Measurements from ENCODE around the gene SLC9A3.

SLC9A3 gene

GRCh38 chr5:539469-540070 is 15.3 kb upstream of the SLC9A3 start:
- Mint-ChIP-seq H3K4me3 (no peak overlapping the region), H3K27ac (no peak overlapping the region), H3K27me3 (peaks cover 92% of the 10 kb centered on the region), H3K4me1 (ENCODE audit: low read depth) (peaks cover 22% of the 10 kb centered on the region), H3K9me3 (no peaks in the 10 kb centered on the region), H3K36me3 (ENCODE audit: low read depth) (no peaks in the 10 kb centered on the region)
- intact Hi-C loops (cut with micrococcal nuclease): loop anchor here (5.0 kb wide), 1 partner anchor 217 kb away; the partner anchor contains the start of gene AHRR

DNA sequence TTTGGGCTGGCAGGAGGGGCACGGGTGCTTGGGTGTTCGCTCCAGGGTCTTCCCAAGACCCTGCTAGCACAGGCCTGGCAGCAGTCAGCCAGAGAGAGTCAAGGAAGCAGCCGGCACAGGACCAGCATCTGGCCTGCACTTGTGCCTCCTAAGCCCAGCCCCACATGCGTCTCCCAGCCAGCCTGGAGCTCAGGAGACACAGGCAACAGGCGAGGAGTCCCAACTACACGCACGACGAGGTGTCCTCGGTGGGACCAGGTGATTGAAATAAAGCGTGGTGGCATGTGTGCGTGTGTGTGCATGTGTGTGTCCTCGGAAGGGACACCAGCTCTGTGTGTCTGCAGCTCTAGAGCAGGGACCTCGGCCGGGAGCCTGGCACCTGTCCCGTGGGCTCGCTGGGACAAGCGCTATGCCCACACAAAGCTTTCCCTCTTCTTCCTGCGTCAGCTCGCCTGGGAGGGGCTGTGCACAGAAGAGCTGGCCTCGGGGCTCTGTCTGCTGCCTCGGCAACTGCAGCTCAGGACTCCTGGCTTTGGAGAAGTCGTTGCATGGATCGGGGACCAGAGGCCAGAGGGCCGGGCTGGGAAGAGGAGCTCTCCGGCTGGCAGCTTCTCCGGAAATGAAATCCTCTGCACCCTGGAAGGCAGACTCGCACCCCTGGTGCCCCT is 14.7 kb upstream of the SLC9A3 start:
- intact Hi-C loops (cut with micrococcal nuclease): no loop called here
- no peaks in the 10 kb centered on the region for H3K36me3 Mint-ChIP-seq (ENCODE audit: low read depth)
- H3K27me3 Mint-ChIP-seq: peaks cover 97% of the 10 kb centered on the region
- no peak overlapping the region for H3K27ac Mint-ChIP-seq
- H3K4me1 Mint-ChIP-seq (ENCODE audit: low read depth): peaks cover 18% of the 10 kb centered on the region
- no peaks in the 10 kb centered on the region for H3K9me3 Mint-ChIP-seq
- no peak overlapping the region for H3K4me3 Mint-ChIP-seq

GRCh38 chr5:538271-538771 is 14.1 kb upstream of the SLC9A3 start:
- no peak overlapping the region for H3K27ac Mint-ChIP-seq
- no peaks in the 10 kb centered on the region for H3K9me3 Mint-ChIP-seq
- peaks cover 99% of the 10 kb centered on the region for H3K27me3 Mint-ChIP-seq
- H3K4me1 Mint-ChIP-seq (ENCODE audit: low read depth): peaks cover 12% of the 10 kb centered on the region
- no peak overlapping the region for H3K4me3 Mint-ChIP-seq
- intact Hi-C loops (cut with micrococcal nuclease): no loop called here
- no peaks in the 10 kb centered on the region for H3K36me3 Mint-ChIP-seq (ENCODE audit: low read depth)

DNA sequence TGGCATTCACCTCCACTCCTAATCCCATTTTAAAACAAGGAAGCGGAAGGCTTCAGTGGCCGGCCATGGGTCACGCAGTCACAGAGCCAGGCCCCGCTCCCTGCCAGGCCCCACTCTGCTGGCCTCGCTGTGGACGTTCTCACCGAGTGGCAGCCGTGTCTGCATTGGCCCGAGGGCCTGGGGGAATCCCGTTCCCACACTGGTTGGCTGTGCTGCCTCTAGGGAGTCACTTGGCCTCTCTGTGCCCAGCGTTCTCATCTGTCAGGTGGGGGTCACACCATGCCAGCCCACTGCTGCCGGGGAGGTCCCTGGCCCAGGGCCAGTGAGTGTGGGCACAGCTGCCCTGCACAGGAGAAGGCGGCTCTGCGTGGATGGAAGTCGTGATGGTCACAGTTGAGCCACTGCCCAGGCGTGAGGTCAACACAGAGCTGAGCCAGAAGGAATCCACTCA is 13.4 kb upstream of the SLC9A3 start:
- Mint-ChIP-seq H3K36me3 (ENCODE audit: low read depth) (no peaks in the 10 kb centered on the region), H3K4me3 (no peak overlapping the region), H3K9me3 (no peaks in the 10 kb centered on the region), H3K27me3 (peaks cover 99% of the 10 kb centered on the region), H3K27ac (no peak overlapping the region), H3K4me1 (ENCODE audit: low read depth) (peaks cover 5% of the 10 kb centered on the region)
- intact Hi-C loops (cut with micrococcal nuclease): no loop called here

DNA sequence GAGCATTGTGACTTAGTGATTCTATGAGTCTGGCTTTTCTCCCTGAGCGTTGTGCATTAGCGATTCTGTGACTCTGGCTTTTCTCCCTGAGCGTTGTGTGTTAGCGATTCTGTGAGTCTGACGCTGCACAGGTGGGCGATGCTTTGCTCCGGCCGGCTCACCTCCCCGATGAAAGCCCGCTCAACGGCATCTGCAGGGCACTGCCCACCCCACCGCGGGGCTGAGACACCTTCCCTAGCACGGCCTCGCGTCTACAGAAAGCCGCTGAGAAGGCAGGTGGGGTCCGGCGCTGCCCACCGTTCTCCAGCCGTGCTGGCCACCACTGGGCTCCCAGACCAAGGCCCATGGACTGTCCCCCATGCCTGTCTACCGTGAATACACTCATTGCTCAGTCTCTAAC is 12.8 kb upstream of the SLC9A3 start:
- Mint-ChIP-seq H3K4me1 (ENCODE audit: low read depth) (no peaks in the 10 kb centered on the region), H3K4me3 (no peak overlapping the region), H3K36me3 (ENCODE audit: low read depth) (no peaks in the 10 kb centered on the region), H3K27ac (no peak overlapping the region), H3K27me3 (peaks cover 98% of the 10 kb centered on the region), H3K9me3 (no peaks in the 10 kb centered on the region)
- intact Hi-C loops (cut with micrococcal nuclease): no loop called here

GRCh38 chr5:535846-536698 is 11.8 kb upstream of the SLC9A3 start:
- no peak overlapping the region for H3K27ac Mint-ChIP-seq
- H3K4me1 Mint-ChIP-seq (ENCODE audit: low read depth): peaks cover 9% of the 10 kb centered on the region
- no peaks in the 10 kb centered on the region for H3K9me3 Mint-ChIP-seq
- H3K4me3 Mint-ChIP-seq: no peak overlapping the region
- intact Hi-C loops (cut with micrococcal nuclease): no loop called here
- no peaks in the 10 kb centered on the region for H3K36me3 Mint-ChIP-seq (ENCODE audit: low read depth)
- peaks cover 95% of the 10 kb centered on the region for H3K27me3 Mint-ChIP-seq

- Mint-ChIP-seq H3K36me3 (ENCODE audit: low read depth) (no peaks in the 10 kb centered on the region), H3K27me3 (peaks cover 84% of the 10 kb centered on the region)
These were observed 10.8 kb upstream of the SLC9A3 start for GRCh38 chr5:534743-535671.

GRCh38 chr5:533955-534742 is 9.9 kb upstream of the SLC9A3 start:
- peaks cover 82% of the 10 kb centered on the region for H3K27me3 Mint-ChIP-seq
- intact Hi-C loops (cut with micrococcal nuclease): loop anchor here (5.0 kb wide), 1 partner anchor 62 kb away; no protein-coding TSS in a partner anchor
- H3K4me3 Mint-ChIP-seq: no peak overlapping the region
- peaks cover 28% of the 10 kb centered on the region for H3K4me1 Mint-ChIP-seq (ENCODE audit: low read depth)
- H3K27ac Mint-ChIP-seq: no peak overlapping the region
- no peaks in the 10 kb centered on the region for H3K36me3 Mint-ChIP-seq (ENCODE audit: low read depth)
- no peaks in the 10 kb centered on the region for H3K9me3 Mint-ChIP-seq

More at GRCh38 chr5:534743-535671, 10.8 kb upstream of the SLC9A3 start:
- Mint-ChIP-seq H3K4me3 (no peak overlapping the region), H3K4me1 (ENCODE audit: low read depth) (peaks cover 20% of the 10 kb centered on the region), H3K9me3 (no peaks in the 10 kb centered on the region), H3K27ac (no peak overlapping the region)
- intact Hi-C loops (cut with micrococcal nuclease): loop anchor here (5.0 kb wide), 1 partner anchor 63 kb away; no protein-coding TSS in a partner anchor

- intact Hi-C loops (cut with micrococcal nuclease): loop anchor here (5.0 kb wide), 1 partner anchor 61 kb away; no protein-coding TSS in a partner anchor
- Mint-ChIP-seq H3K4me1 (ENCODE audit: low read depth) (peaks cover 32% of the 10 kb centered on the region), H3K27ac (no peak overlapping the region), H3K27me3 (peaks cover 79% of the 10 kb centered on the region), H3K36me3 (ENCODE audit: low read depth) (no peaks in the 10 kb centered on the region), H3K4me3 (no peak overlapping the region), H3K9me3 (no peaks in the 10 kb centered on the region)
These were observed 9.2 kb upstream of the SLC9A3 start for GRCh38 chr5:533243-533954.

- Mint-ChIP-seq H3K27me3 (peaks cover 77% of the 10 kb centered on the region), H3K4me3 (no peak overlapping the region), H3K27ac (no peak overlapping the region), H3K4me1 (ENCODE audit: low read depth) (peaks cover 32% of the 10 kb centered on the region), H3K36me3 (ENCODE audit: low read depth) (no peaks in the 10 kb centered on the region), H3K9me3 (no peaks in the 10 kb centered on the region)
- intact Hi-C loops (cut with micrococcal nuclease): loop anchor here (5.0 kb wide), 1 partner anchor 60 kb away; no protein-coding TSS in a partner anchor
These were observed 8.4 kb upstream of the SLC9A3 start for GRCh38 chr5:532521-533242.

- Mint-ChIP-seq H3K27me3 (peaks cover 77% of the 10 kb centered on the region), H3K4me3 (peak overlapping the region; percentile 13), H3K36me3 (ENCODE audit: low read depth) (no peaks in the 10 kb centered on the region), H3K9me3 (no peaks in the 10 kb centered on the region), H3K4me1 (ENCODE audit: low read depth) (peaks cover 32% of the 10 kb centered on the region), H3K27ac (no peak overlapping the region)
- intact Hi-C loops (cut with micrococcal nuclease): loop anchor here (5.0 kb wide), 1 partner anchor 60 kb away; no protein-coding TSS in a partner anchor
These were observed 7.6 kb upstream of the SLC9A3 start for GRCh38 chr5:531749-532315.

Data from dendritic cell treated with granulocyte-macrophage colony-stimulating factor and Interleukin-4, amounts not matched to agents 40 ng/mL and 50 ng/mL, for 4 days (primary cell).